H1 (cell line): ENCODE measurements around the gene HDAC10.

Experiments
- CREB1 ChIP-seq: IDR thresholded peaks from 2 replicates; pipeline ENCODE4 v1.6.1; 2012; ENCODE audit warnings: inconsistent platforms
- POLR2A ChIP-seq, 2 experiments: IDR thresholded peaks; 1 replicate in 1 of 2; 2 replicates in 1 of 2; pipeline ENCODE4 v1.6.1; 2011; ENCODE audit warnings: low read depth in 2 of 2, low read length in 2 of 2, mild to moderate bottlenecking in 2 of 2; ENCODE audit errors: control extremely low read depth in 1 of 2

DNA sequence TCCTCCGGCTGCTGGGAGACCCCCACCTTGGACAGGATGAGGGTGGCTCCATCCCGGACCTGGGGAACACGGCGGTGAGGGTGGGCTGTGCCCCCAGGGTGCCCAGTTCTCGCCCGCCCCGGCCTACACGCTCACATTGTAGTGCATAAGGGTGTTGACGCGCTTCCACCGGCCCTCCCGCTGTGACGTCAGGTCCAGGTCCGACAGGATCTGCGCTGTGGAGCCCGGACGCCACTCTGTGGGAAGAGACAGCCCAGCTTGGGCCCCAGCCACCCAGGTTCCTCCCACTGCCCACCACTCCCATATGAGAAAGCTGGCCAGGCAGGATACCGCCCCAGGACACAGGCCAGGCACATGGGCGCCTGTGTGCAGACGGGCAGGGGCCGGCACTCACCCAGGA, 27.4 kb upstream of the HDAC10 start:
- TF ChIP-seq POLR2A (IDR thresholded peaks at IDR 0.05; ENCODE audit: control extremely low read depth in 1 of 2, low read depth in 2 of 2, low read length in 2 of 2) (no peak), CREB1 (no peak)
